ENCODE data around the gene MOB3B.
"Not testable (repeated sequence)": the region's sequence is repeated elsewhere in the genome, so short reads cannot be mapped to it uniquely, and the experiment has no call there.

MOB3B gene

GRCh38 chr9:27426511-27427271, 102.9 kb downstream of the MOB3B start:
- no peak overlapping the region for H3K4me3 ChIP-seq (ENCODE audit: low read length)
- no peak for DNase-seq (ENCODE audit: low read depth)
- no peak for TF ChIP-seq CTCF (conservative IDR thresholded peaks at IDR 0.05; ENCODE audit: low read length)

GRCh38 chr9:27425827-27426510, 103.6 kb downstream of the MOB3B start:
- DNase-seq (ENCODE audit: low read depth), result no peak
- TF ChIP-seq CTCF (conservative IDR thresholded peaks at IDR 0.05; ENCODE audit: low read length), result no peak
- H3K4me3 ChIP-seq (ENCODE audit: low read length), result no peak overlapping the region

- TF ChIP-seq CTCF (conservative IDR thresholded peaks at IDR 0.05; ENCODE audit: low read length), result no peak
- H3K4me3 ChIP-seq (ENCODE audit: low read length), result no peak overlapping the region
- DNase-seq (ENCODE audit: low read depth), result peak; percentile 14
Measured at GRCh38 chr9:27423915-27424710, 105.5 kb downstream of the MOB3B start.

- DNase-seq (ENCODE audit: low read depth), result no peak
- no peak for TF ChIP-seq CTCF (conservative IDR thresholded peaks at IDR 0.05; ENCODE audit: low read length)
- H3K4me3 ChIP-seq (ENCODE audit: low read length), result no peak overlapping the region
Measured at GRCh38 chr9:27422279-27422834, 107.3 kb downstream of the MOB3B start.

- DNase-seq (ENCODE audit: low read depth), result peak; percentile 58
- no peak overlapping the region for H3K4me3 ChIP-seq (ENCODE audit: low read length)
- TF ChIP-seq CTCF (conservative IDR thresholded peaks at IDR 0.05; ENCODE audit: low read length), result no peak
Measured at GRCh38 chr9:27421577-27421976, 108.0 kb downstream of the MOB3B start.

GRCh38 chr9:27419558-27419957, 110.1 kb downstream of the MOB3B start:
- H3K4me3 ChIP-seq (ENCODE audit: low read length); DNase-seq (ENCODE audit: low read depth): not testable (repeated sequence)

GRCh38 chr9:27414220-27414761, 115.3 kb downstream of the MOB3B start:
- no peak overlapping the region for H3K4me3 ChIP-seq (ENCODE audit: low read length)
- no peak for TF ChIP-seq CTCF (conservative IDR thresholded peaks at IDR 0.05; ENCODE audit: low read length)
- no peak for DNase-seq (ENCODE audit: low read depth)

Measured in AG10803 (cell line).